K562 (cell line): ENCODE results near the gene RIPK3. TPM values are rescaled to one million over a fixed set of nuclear protein-coding genes. Genes with fewer than 3 reads are reported as not detected.
A peak's percentile ranks its signal among the peaks of the same experiment; 100 is the strongest.
"Not testable (repeated sequence)": the region's sequence is repeated elsewhere in the genome, so short reads cannot be mapped to it uniquely, and the experiment has no call there.

Experiments
- ATAC-seq: fragments of 200-7000 bp; cut with Tn5 transposase; 3 replicates; pipeline ENCODE4 v1.9.1; 2020; ENCODE audit warnings: moderate library complexity
- BruUV-seq: library from RNA; stranded (reverse); fragments of 400-500 nt; replicated peaks from 2 replicates; lab custom pipeline; 2021; lab: Mats Ljungman, UMichigan
- CTCF ChIA-PET: fragments of 300-600 bp; formaldehyde crosslinking; extraction: SDS; loops from one replicate; lab custom pipeline; 2021; ENCODE audit warnings: low intra/inter-chr PET ratio; lab: Yijun Ruan, JAX
- POLR2A ChIA-PET: fragments of 300-600, 350-650 bp; sonication (Branson Sonifier 250); formaldehyde crosslinking; extraction: SDS; loops from one replicate; lab custom pipeline; 2021; ENCODE audit warnings: antibody characterized with exemption, inconsistent platforms; lab: Yijun Ruan, JAX
- DNase-seq, 4 experiments: peaks; one replicate each; pipeline versions ENCODE4 v3.0.0 to v3.0.0-alpha.2; 2011 to 2018; ENCODE audit warnings: low spot score in 3 of 4, mixed read lengths in 3 of 4; ENCODE audit errors: extremely low read depth in 1 of 4
- FAIRE-seq: peaks from 2 replicates; lab custom pipeline; 2011; peaks lifted over from hg19 to GRCh38; lab: Jason Lieb, UNC
- H2AFZ ChIP-seq: 2 replicates; pipeline ENCODE4 v1.6.0; 2011; ENCODE audit warnings: low read depth, low read length, control low read depth, inconsistent platforms
- H3K27ac ChIP-seq: fragments of 200-600 bp; 3 replicates; pipeline ENCODE4 v1.8.0; 2011; ENCODE audit warnings: low read depth, mild to moderate bottlenecking, control low read depth, inconsistent platforms, low read length, moderate library complexity, mixed read lengths; ENCODE audit errors: extremely low read depth
- H3K27me3 ChIP-seq, 2 experiments: fragments of 300-600 bp in 1 of 2; 2 replicates in 1 of 2; 3 replicates in 1 of 2; pipeline versions ENCODE4 v1.6.0 to v1.8.0; 2011; ENCODE audit warnings: inconsistent platforms in 2 of 2, low read length in 2 of 2, mild to moderate bottlenecking in 1 of 2, mixed read lengths in 1 of 2, moderate library complexity in 1 of 2; ENCODE audit not compliant: control insufficient read depth in 2 of 2, insufficient read depth in 2 of 2
- H3K36me3 ChIP-seq: fragments of 300-600 bp; 3 replicates; pipeline ENCODE4 v1.8.0; 2011; ENCODE audit warnings: mild to moderate bottlenecking, low read length, inconsistent platforms; ENCODE audit not compliant: control insufficient read depth, insufficient read depth
- H3K4me1 ChIP-seq, 2 experiments: fragments of 200-600 bp in 1 of 2; replicated peaks in 1 of 2; 2 replicates in 1 of 2; 3 replicates in 1 of 2; pipeline versions ENCODE4 v1.5.1 to v1.8.0; 2011; ENCODE audit warnings: inconsistent platforms in 2 of 2, low read length in 2 of 2, mild to moderate bottlenecking in 1 of 2, mixed read lengths in 1 of 2, moderate library complexity in 1 of 2; ENCODE audit not compliant: control insufficient read depth in 2 of 2, insufficient read depth in 2 of 2
- H3K4me2 ChIP-seq: 2 replicates; pipeline ENCODE4 v1.6.1; 2011; ENCODE audit warnings: low read length, control low read depth, inconsistent platforms, mixed read lengths; ENCODE audit not compliant: insufficient read depth
- H3K4me3 ChIP-seq: fragments of 200-600 bp; sonication (generic), shearing (Covaris generic); 2 replicates; pipeline ENCODE4 v1.5.1; 2016; ENCODE audit warnings: control low read depth, inconsistent platforms
- H3K79me2 ChIP-seq: fragments of 200-600 bp; 3 replicates; pipeline ENCODE4 v1.8.0; 2011; ENCODE audit warnings: low read length, inconsistent platforms; ENCODE audit not compliant: control insufficient read depth, insufficient read depth
- H3K9ac ChIP-seq, 2 experiments: 2 replicates each; pipeline versions ENCODE4 v1.6.0 to v1.6.1; 2011; ENCODE audit warnings: low read depth in 2 of 2, low read length in 2 of 2, control low read depth in 1 of 2, inconsistent platforms in 1 of 2, mild to moderate bottlenecking in 1 of 2, mixed read lengths in 1 of 2; ENCODE audit not compliant: insufficient read depth in 1 of 2
- H3K9me1 ChIP-seq: one replicate; pipeline ENCODE4 v1.6.0; 2011; ENCODE audit warnings: inconsistent platforms, mild to moderate bottlenecking, low read length, moderate library complexity; ENCODE audit not compliant: control insufficient read depth, insufficient read depth
- H3K9me3 ChIP-seq: replicated peaks from 2 replicates; pipeline ENCODE4 v1.5.1; 2011; ENCODE audit warnings: low read depth, low read length, inconsistent platforms; ENCODE audit not compliant: control insufficient read depth, insufficient read depth
- H4K20me1 ChIP-seq: replicated peaks from 2 replicates; pipeline ENCODE4 v1.6.1; 2011; ENCODE audit warnings: low read length, inconsistent platforms, mixed read lengths; ENCODE audit not compliant: control insufficient read depth, insufficient read depth
- HMG20A ChIP-seq: fragments of 450-650 bp; formaldehyde crosslinking; conservative IDR thresholded peaks from 2 replicates; pipeline ENCODE4 v1.4.0; 2020; ENCODE audit warnings: mild to moderate bottlenecking, mixed read lengths
- RBM25 ChIP-seq: fragments of 200-400 bp; formaldehyde crosslinking; IDR thresholded peaks from 2 replicates; pipeline ENCODE4 v1.6.1; 2018; ENCODE audit warnings: low read length, low read depth, moderate library complexity; ENCODE audit not compliant: severe bottlenecking
- WGBS: fragments of 100-300 bp; shearing (Covaris generic); methylation state at CpG from one replicate; pipeline ENCODE4 v1.1.6; 2016; ENCODE audit warnings: low coverage, mixed read lengths; ENCODE audit not compliant: insufficient coverage; ENCODE audit errors: missing lambda C conversion rate; 5-methylcytosine and 5-hydroxymethylcytosine counted together
- in situ Hi-C: fragments of 300-500 bp; cut with MboI; formaldehyde crosslinking; loops from 4 replicates; pipeline ENCODE4 v1.15.0; 2018; ENCODE audit warnings: inconsistent platforms, mixed read lengths
- intact Hi-C: fragments of 100-400 bp; cut with micrococcal nuclease; formaldehyde crosslinking; loops from 2 replicates; pipeline ENCODE4 v1.14.2; 2022
- polyA plus RNA-seq, 8 experiments: library from polyadenylated mRNA; depleted of rRNA in 4 of 8; stranded (reverse) in 5 of 8; unstranded in 3 of 8; fragments of >200 nt; fragmentation: Nextera tagmentation in 2 of 8; fragmentation: Illumina TruSeq in 1 of 8; extraction: Ambion mirVana in 2 of 8; extraction: Trizol in 1 of 8; gene quantifications; 2 replicates each; pipeline versions ENCODE4 v1.2.1 to v1.2.3, GENCODE V29; 2011 to 2014; ENCODE audit warnings: inconsistent platforms in 1 of 8, missing spikeins in 1 of 8
- total RNA-seq, 7 experiments: library from RNA; depleted of rRNA in 6 of 7; stranded (reverse); fragments of >200 nt in 6 of 7; fragmentation: Illumina TruSeq in 2 of 7; extraction: Trizol in 2 of 7; gene quantifications; 2 replicates each; pipeline versions ENCODE4 v1.2.1 to v1.2.3, GENCODE V29; 2011 to 2021; ENCODE audit warnings: low replicate concordance in 1 of 7

The RIPK3 gene
- total and polyA plus RNA-seq, 9 of the 15 experiments (the other 6 are each of a cell fraction or from before 2014, with no cell fraction given): 0.03 to 0.43 (median 0.28) TPM; not detected in 3

GRCh38 chr14:24355009-24355408 lies 15.2 kb upstream of the RIPK3 start (continued):
- no peak for TF ChIP-seq HMG20A (CRISPR knock-in tag)
- TF ChIP-seq, all 486 proteins: peak for 0

GRCh38 chr14:24354482-24354825 lies 14.7 kb upstream of the RIPK3 start:
- H3K4me2 ChIP-seq, DNase-seq, H3K36me3 ChIP-seq, H2AFZ ChIP-seq, BruUV-seq, ATAC-seq, H4K20me1 ChIP-seq, POLR2A ChIA-PET, H3K9me3 ChIP-seq, H3K9me1 ChIP-seq, FAIRE-seq, H3K9ac ChIP-seq, H3K4me3 ChIP-seq, H3K27ac ChIP-seq, CTCF ChIA-PET, H3K79me2 ChIP-seq, in situ Hi-C loops, H3K4me1 ChIP-seq, intact Hi-C loops, H3K27me3 ChIP-seq: not testable (repeated sequence)
- 7% methylated on average over 1 of the region's 3 CpGs for WGBS
- peak; percentile 17 for TF ChIP-seq RBM25
- TF ChIP-seq, all 486 proteins: peak for 1; not testable (repeated sequence) for 485
